VCaP (cell line): Measurements from ENCODE around the gene LRRC58.

Experiments
- H3K27ac ChIP-seq: fragments of 450-650 bp; 2 replicates; pipeline ENCODE4 v1.5.1; 2017
- TF ChIP-seq, protein P1 (sequence below): fragments of 450-650 bp; conservative IDR thresholded peaks from 2 replicates; pipeline ENCODE4 v1.5.1; 2017; ENCODE audit warnings: mild to moderate bottlenecking, moderate library complexity

The LRRC58 gene

GRCh38 chr3:120275618-120276017, 73.5 kb downstream of the LRRC58 start:
- no peak overlapping the region for H3K27ac ChIP-seq
- TF ChIP-seq, protein P1, sequence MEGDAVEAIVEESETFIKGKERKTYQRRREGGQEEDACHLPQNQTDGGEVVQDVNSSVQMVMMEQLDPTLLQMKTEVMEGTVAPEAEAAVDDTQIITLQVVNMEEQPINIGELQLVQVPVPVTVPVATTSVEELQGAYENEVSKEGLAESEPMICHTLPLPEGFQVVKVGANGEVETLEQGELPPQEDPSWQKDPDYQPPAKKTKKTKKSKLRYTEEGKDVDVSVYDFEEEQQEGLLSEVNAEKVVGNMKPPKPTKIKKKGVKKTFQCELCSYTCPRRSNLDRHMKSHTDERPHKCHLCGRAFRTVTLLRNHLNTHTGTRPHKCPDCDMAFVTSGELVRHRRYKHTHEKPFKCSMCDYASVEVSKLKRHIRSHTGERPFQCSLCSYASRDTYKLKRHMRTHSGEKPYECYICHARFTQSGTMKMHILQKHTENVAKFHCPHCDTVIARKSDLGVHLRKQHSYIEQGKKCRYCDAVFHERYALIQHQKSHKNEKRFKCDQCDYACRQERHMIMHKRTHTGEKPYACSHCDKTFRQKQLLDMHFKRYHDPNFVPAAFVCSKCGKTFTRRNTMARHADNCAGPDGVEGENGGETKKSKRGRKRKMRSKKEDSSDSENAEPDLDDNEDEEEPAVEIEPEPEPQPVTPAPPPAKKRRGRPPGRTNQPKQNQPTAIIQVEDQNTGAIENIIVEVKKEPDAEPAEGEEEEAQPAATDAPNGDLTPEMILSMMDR, result no peak

DNA sequence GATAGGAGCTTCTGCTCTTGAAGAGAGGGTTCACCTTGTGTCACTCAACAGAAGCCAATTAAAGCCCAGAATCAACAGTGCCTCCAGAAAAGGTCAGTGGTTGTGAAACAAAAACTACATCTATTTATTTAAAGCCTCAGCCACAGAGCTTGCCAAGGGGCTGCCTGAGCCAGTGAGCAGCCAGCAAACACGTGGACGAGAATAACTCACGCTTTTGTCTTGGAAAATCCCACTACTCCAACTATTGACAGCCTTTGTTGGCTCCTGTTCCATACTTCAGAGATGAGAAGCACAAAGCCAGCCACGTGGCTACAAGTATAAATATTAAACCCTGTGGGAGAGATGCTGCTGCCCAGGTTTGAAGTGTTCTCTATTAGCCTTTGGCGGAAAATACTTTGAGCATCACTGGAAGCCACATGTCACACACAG, 74.4 kb downstream of the LRRC58 start:
- no peak overlapping the region for H3K27ac ChIP-seq
- TF ChIP-seq, protein P1, result no peak
